HG03457 (cell line): ENCODE results near the gene HTR7.

Experiments used
- ATAC-seq: cut with Tn5 transposase; IDR thresholded peaks from one replicate; pipeline ENCODE4 v1.9.1; 2021; ENCODE audit warnings: moderate number of reproducible peaks; ENCODE audit not compliant: unreplicated experiment

Gene HTR7

GRCh38 chr10:90806677-90807076 lies 51.2 kb downstream of the HTR7 start:
- no peak for ATAC-seq

- ATAC-seq, result no peak
These were observed 52.6 kb downstream of the HTR7 start for GRCh38 chr10:90805206-90805605.

GRCh38 chr10:90804354-90804753 lies 53.5 kb downstream of the HTR7 start:
- ATAC-seq, result no peak

GRCh38 chr10:90801608-90802007 lies 56.2 kb downstream of the HTR7 start:
- ATAC-seq, result no peak

- no peak for ATAC-seq
These were observed 57.5 kb downstream of the HTR7 start for GRCh38 chr10:90800232-90800796.

GRCh38 chr10:90799172-90799571 lies 58.7 kb downstream of the HTR7 start:
- no peak for ATAC-seq

GRCh38 chr10:90798482-90798881 lies 59.4 kb downstream of the HTR7 start:
- ATAC-seq, result no peak

- no peak for ATAC-seq
These were observed 67.4 kb downstream of the HTR7 start for GRCh38 chr10:90790422-90790821.

GRCh38 chr10:90788968-90789367 lies 68.9 kb downstream of the HTR7 start:
- ATAC-seq, result no peak

GRCh38 chr10:90788199-90788491 lies 69.7 kb downstream of the HTR7 start:
- no peak for ATAC-seq

GRCh38 chr10:90787393-90788198 lies 70.2 kb downstream of the HTR7 start:
- ATAC-seq, result no peak

- no peak for ATAC-seq
These were observed 72.1 kb downstream of the HTR7 start for GRCh38 chr10:90785782-90786181.

- ATAC-seq, result no peak
These were observed 73.1 kb downstream of the HTR7 start for GRCh38 chr10:90784771-90785170.

- no peak for ATAC-seq
These were observed 77.4 kb downstream of the HTR7 start for GRCh38 chr10:90780488-90780887.

- ATAC-seq, result no peak
These were observed 78.3 kb downstream of the HTR7 start for GRCh38 chr10:90779548-90779947.

- ATAC-seq, result no peak
These were observed 80.2 kb downstream of the HTR7 start for GRCh38 chr10:90777621-90778020.

GRCh38 chr10:90775351-90776028 lies 82.3 kb downstream of the HTR7 start:
- ATAC-seq, result no peak

- ATAC-seq, result no peak
These were observed 87.6 kb downstream of the HTR7 start for GRCh38 chr10:90769946-90770841.

GRCh38 chr10:90751107-90751997 lies 106.5 kb downstream of the HTR7 start:
- no peak for ATAC-seq

- no peak for ATAC-seq
These were observed 111.0 kb downstream of the HTR7 start for GRCh38 chr10:90746829-90747228.
